Lower leg skin (tissue), 3 donors: Measurements from ENCODE around the gene FGFBP3.

Experiments
- POLR2A ChIP-seq, 2 donors: fragments of 450-650 bp; IDR thresholded peaks; one replicate each; pipeline ENCODE4 v1.6.1; 2016 to 2017; ENCODE audit warnings: antibody characterized with exemption in 2 of 2, mild to moderate bottlenecking in 1 of 2, moderate library complexity in 1 of 2
- TF ChIP-seq, protein P1 (sequence below), 3 donors: fragments of 450-650 bp; IDR thresholded peaks; one replicate each; pipeline ENCODE4 v1.5.1; 2016; ENCODE audit warnings: antibody characterized with exemption in 3 of 3, mild to moderate bottlenecking in 3 of 3, moderate library complexity in 2 of 3

DNA sequence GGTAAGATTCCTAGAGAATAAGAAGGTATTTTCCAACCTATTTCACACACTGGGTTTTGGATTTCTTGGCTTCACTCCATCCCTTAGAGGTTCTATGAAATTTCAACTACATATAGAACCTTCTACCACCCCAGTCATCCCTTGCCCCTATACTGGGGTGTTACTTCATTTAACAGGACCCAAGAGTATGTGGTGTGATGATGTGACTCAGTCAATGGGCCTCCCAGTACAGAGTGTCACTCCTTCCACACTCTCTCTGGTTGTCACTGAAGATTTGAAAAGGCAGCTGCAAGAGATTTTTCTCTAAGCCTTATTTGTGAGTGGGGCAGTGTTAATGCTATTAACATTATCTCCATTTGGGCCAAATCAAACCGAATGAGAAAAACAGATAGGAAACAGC is 33.5 kb downstream of the FGFBP3 start:
- TF ChIP-seq, protein P1, sequence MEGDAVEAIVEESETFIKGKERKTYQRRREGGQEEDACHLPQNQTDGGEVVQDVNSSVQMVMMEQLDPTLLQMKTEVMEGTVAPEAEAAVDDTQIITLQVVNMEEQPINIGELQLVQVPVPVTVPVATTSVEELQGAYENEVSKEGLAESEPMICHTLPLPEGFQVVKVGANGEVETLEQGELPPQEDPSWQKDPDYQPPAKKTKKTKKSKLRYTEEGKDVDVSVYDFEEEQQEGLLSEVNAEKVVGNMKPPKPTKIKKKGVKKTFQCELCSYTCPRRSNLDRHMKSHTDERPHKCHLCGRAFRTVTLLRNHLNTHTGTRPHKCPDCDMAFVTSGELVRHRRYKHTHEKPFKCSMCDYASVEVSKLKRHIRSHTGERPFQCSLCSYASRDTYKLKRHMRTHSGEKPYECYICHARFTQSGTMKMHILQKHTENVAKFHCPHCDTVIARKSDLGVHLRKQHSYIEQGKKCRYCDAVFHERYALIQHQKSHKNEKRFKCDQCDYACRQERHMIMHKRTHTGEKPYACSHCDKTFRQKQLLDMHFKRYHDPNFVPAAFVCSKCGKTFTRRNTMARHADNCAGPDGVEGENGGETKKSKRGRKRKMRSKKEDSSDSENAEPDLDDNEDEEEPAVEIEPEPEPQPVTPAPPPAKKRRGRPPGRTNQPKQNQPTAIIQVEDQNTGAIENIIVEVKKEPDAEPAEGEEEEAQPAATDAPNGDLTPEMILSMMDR (IDR thresholded peaks at IDR 0.05): no peak
- TF ChIP-seq POLR2A (IDR thresholded peaks at IDR 0.05): no peak
